GM19099 (cell line): ENCODE measurements around the gene ETFB.

Experiments used
- POLR2A ChIP-seq: IDR thresholded peaks from 3 replicates; pipeline ENCODE4 v1.6.1; 2011; ENCODE audit warnings: low read depth; ENCODE audit not compliant: insufficient read length; ENCODE audit errors: extremely low read depth

The ETFB gene

DNA sequence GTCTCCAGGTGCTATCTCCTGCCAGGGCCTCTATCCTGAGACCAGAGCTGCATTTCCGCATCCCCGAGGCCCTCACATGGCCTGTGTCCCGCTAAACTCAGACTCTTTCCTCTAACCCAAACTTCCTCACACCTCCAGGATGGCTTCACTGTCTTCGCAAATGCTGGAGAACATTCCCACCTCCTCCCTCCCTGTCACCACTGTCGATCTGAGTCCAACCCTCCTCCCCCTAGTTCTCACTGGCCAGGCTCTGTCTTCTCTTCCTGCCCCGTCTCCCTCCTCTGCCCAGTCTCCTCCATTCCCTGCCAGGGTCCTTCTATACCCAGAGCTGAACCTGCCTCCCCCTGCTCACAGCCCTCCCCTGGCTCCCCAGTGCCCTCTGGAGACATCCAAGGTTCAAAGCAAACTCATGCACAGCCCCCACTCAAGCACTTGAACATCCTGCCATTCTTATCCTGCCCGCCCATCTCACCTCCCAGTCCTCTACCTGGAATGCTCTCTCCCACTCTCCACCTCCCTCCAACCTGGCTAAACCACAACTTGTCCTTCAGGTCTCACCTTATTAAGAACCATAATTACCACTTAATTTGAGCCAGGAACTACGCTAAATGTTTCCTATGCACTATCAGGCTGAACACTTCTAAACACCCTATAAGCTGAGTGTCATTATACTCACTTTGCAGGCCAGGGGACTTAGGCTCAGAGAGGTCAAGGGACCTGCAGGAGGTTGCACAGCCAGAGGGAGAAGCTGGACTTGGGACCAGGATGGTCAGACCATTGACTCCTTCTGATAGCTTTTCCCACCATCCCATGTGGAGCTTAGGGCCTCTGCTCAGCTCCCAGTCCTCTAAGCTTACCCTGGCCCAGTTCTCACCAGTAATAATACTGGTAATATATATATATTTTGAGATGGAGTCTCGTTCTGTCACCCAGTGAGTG, 23.3 kb downstream of the ETFB start:
- TF ChIP-seq POLR2A: no peak

DNA sequence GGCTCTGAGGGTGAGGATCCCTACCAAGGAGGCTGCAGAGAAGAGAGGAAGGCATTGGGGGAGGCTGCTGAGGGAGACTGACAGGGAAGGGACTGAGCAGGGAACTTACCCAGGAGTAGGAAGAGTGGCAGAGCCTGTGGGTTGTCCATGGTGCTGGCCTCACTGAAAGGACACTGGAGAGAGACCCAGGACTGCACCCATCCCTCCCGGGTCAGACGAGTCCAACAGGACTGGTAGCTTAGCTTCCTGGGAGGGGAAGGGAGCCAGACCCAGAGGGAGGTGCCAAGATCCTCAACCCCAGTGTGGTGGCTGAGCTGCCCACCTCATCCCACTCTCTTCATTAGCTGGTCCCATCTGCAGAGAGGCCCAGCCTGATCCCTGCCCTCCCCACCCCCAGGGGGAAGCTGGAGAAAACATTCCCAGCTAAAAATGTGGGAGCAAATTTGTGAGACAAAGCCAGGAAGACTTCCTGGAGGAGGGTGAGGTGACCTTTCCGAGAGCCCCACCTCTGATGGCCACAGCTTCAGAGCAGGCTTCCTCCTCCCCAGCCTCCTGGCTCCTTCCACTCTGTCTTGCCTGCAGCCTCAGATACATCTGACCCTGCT, 24.1 kb downstream of the ETFB start, which contains the start of gene VSIG10L:
VSIG10L (minus strand) TSS at position 164 of the 605 bp plus-strand sequence; CDS start at position 149, 15 bp downstream.
- no peak for TF ChIP-seq POLR2A

DNA sequence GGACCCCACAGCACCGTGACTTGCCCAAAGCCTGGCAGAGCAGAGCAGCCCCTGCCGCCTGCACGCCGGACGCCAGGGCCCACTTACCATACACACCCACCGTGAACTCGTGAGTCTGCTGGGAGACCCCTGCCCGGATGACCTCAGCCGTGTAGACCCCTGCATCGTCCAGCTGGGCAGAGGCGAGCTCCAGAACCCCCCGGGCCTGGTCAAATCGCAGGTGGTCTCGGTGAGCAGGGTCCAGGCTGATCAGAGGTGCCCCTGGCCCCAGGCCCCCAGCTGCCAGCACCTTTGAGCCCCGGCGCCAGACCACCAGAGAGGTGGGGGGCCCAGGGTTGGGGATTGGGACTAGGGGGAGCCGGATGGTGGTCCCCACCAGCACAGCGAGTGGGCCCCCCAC, 25.1 kb downstream of the ETFB start:
- TF ChIP-seq POLR2A: no peak

DNA sequence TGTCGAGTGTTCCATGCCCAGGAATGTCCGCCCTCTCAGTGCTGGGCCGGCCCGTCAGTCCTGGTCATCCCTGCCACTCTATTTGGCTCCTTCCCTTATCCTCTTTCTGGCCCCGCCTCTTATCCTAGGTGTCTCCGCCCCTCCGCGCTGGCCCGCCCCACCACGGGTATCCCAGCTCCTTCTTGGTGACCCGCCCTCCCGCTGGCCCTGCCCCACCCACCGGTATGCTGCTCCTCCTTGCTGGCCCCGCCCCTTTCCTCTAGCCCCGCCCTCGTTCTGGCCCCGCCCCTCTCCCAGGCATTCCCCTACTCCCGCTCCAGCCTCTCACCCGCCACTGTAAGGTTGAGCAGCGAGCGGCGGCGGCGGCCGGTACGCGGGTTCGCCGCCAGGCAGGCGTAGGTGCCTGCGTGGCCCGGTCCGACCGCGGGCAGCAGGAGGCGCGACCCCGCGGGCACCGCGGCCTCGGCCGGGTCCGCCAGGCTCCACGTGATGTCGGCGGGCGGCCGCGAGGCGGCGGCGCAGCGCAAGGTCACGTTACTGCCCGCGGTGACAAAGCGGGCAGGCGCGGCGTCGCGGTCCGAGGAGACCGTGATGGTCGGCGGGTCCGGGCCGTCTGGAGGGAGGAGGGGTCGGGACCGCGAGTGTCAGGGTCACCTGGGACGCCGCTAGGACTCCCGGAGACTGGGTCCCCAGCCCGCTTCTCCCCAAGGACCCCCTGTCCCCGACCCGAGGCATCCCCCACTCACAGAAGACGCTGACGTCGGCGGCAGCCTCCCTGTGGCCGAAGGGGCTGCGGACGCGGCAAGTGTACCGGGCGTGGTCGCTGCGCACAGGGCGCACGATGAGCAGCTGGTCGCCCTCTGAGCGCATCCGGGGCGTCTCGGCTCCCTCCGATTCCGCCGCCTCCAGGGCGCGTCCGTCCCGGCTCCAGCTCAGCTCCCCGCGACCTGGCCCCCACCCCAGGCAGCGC, 26.2 kb downstream of the ETFB start:
- peak; percentile 35 for TF ChIP-seq POLR2A

DNA sequence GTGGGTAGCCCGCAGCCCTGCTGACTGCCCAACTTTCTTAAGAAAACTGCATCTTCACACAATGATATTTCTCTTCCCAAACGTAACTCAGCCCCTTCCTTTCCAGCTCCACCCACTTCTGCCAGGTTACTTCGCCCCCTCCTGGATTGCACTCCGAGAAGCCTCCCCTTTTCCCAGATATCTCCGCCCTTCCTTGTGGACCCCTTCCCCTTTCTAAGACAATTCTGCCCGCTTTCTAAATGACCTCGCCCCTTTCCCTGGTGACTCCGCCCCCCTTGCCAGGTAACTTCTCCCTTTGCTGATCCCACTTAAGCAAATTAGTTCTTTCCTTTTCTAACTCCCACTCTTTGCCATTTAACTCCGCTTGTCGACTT, 26.9 kb downstream of the ETFB start:
- no peak for TF ChIP-seq POLR2A

DNA sequence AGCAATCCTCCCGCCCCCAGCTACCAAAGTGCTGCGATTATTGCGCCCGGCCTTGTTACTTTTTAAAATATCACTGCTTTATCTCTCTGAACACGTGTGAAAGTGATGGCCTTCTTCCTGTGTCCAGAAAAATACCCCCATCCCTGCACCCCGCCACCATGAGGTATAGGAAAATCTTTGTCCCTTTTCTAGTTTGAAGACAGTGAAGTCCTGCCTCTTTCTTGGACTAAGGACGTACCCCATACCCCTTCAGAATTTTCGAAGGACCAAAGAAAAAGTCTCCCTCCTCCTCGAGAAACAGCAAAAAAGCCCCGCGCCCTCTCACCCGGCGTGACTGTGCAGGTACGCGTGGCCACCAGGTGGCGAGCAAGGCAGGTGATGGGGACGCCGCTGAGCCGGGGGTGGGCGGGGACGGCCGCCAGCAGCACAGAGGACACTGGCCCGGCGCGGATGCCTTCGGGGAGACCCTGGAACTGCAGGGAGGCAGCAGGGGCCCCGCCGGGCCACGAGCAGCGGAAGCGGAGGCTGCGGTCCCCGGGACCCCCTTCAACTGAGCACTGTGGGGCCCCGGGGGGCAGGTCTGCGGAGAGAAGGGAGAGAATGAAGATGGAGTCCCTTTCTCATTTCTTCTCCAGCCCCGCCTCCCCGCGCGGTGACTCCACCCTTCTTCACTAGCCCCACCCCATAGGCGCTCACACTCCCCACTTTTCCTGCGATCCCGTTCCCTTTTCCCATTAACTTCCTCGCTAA, 27.4 kb downstream of the ETFB start:
- TF ChIP-seq POLR2A: no peak

DNA sequence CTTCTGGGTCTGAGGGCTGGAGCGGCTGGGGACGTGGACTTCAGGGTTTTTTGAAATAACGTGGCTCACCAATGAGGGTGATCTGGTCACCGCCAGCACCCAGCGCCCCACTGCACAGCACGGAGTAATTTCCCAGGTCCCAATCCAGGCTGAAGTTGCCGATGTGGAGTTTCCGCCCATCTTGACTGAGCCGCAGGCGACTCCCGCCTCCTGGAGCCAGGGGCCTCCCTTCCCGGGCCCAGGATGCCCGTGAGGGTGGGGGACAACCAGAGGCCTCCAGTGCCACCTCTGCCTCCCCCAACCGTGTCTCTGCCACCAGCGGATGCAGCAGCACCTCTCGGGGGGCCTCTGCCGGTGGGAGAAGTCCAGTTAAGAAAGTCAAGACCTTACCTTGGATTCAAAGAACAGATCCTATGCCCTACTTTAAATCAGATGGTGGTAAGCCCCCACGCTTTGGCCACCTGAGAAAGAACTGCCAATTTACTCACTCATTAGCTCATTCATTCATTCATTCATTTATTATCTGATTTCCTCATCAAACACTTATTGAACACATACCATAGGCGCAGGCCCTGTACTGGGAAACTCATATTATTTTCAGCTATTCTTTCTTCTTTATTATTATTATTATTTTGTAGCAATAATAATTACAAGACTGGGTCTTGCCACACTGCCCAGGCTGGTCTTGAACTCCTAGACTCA, 28.2 kb downstream of the ETFB start:
- no peak for TF ChIP-seq POLR2A

DNA sequence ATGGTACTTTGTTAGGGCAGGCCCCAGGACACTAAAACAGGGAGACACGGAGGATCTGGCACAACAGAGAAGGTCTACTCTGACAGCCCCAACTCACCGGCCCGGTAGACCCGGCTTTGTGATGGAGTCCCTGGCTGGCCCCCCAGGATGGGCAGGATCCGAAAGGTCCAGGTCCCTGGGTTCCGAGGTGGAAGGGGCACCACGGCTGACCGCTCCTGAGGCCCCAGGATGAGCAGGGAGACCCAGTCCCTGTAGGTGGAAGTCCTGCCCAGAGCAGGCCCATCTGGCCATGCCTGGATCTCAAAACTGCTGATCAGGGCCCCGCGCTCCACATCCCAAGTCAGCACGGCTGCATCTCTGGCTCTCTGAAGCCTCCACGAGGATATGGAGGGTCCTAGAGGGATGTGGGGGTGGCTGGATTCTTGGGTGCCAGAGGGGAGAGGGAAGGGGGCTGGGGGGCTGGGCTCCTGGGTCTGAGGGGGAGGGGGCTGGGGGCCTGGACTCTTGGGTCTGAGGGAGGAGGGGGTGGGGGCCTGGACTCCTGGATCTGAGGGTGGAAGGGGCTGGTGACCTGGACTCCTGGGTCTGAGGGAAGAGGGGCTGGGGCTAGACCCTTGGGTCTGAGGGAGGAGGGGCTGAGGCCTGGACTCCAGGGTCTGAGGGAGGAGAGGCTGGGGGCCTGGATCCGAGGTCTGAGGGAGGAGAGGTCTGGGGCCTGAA, 28.9 kb downstream of the ETFB start:
- no peak for TF ChIP-seq POLR2A

DNA sequence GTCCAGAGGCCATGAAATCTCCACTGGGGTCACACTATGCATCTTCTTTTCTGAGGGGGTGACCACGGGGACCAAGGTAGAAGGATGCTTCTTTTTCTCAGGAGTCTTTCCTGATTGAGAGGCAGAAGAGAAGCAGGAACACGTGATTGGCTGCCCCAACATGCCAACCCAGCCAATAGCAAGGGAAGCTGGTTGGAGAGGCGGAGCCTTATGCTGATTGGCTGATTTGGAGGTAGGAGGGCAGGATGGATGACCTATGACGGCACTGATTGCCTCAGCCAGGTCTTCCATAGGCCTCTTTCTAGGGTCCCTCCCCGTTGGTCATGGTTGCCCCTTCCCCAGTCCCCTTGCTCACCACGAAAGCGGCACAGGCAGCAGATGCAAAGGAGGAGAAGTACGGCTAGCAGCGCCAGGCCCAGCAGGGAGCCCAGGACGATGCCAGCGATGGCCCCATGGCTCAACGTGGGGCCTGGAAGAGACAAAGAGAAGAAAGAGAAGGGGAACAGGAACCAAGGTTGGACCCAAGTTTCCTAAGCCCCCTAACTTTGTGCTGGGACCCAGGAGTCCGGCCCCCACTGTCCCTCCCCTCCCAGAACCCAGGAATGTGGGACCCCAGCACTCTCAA, 32.2 kb downstream of the ETFB start:
- no peak for TF ChIP-seq POLR2A

DNA sequence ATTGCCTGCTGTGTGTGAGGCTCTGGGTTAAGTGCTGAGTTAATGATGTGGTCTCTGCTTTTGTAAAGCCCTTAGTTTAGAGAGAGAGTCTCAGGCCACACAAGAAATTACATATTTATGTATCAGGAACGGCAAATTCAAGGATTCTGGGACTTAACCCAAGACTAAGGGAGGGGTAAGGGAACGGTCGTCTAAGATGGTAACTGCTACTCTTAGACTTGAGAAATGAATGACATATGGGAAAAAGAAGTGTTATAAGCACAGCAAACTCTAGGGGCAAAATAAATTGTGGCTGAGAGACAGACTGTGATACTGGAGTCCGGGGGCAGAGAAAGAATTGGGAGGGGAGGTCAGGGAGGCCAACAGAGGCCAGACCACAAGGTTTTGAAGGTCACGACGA, 34.5 kb downstream of the ETFB start:
- no peak for TF ChIP-seq POLR2A

DNA sequence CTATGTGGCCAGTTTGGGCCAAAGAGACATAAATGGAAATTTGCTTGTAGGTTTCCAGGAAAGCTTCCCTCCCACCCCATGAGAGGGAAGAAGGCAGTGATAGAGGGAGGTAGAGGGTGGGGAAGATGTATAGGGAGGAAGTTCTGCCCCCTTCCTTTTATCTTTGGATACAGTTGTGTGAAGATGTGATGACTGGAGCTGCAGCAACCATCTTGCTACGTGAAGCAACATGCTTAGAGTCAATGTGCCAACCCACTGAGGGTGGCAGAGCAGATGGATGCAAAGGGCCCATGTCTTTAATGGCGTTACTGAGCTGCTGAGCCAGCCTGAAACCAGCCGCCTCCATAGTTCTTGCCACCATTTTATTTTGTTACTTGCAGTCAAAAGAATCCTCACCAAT, 35.0 kb downstream of the ETFB start:
- no peak for TF ChIP-seq POLR2A

DNA sequence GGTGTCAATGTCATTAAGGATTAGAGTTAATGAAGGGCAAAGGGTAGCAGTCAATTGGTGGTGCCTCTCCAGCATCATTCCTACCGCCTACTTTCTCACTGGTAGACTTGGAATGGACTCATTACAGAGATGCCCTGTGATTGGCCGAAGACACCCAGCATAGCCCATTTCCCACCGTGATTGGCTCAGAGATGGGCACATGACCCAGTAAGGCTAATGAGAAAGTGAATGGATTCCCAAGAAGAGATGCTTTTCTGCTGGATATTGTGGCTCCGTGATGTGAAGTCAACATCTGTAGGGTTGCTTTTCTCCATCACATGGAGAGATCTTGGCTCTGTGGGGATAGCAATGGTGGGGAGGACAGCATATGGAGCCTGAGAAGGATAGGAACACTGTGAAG, 35.8 kb downstream of the ETFB start:
- no peak for TF ChIP-seq POLR2A

DNA sequence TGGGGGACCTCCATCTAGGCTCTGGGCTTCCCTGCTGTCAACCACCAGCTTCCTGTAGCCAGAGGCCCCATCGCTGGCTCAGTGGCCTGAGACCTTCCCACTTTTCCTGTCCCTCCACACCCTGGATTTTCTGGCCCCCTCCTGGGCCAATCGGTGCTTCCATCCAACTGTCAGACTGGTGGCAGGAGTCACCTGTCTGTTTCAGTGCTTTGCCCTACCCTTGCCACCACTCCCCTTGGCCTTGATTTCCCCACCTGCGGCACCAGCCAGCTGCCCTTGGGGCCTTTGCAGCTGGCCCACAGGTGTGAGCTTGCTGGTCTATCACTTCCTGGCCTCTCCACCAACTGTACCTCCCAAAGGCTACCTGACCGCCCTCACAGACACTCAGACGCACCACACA, 36.8 kb downstream of the ETFB start:
- no peak for TF ChIP-seq POLR2A
